Caco-2 (cell line): ENCODE data around the gene KCNH3. TPM values are rescaled to one million over a fixed set of nuclear protein-coding genes. Genes with fewer than 3 reads are reported as not detected.

Source experiments
- BruUV-seq: library from RNA; stranded (reverse); fragments of 400-500 nt; replicated peaks from 2 replicates; lab custom pipeline; 2021; lab: Mats Ljungman, UMichigan
- CTCF ChIA-PET: fragments of 300-600 bp; sonication (Branson Sonifier 250); formaldehyde crosslinking; loops from one replicate; lab custom pipeline; 2022; ENCODE audit warnings: antibody characterized with exemption; lab: Charles Lee
- POLR2A ChIA-PET: fragments of 300-600 bp; sonication (Branson Sonifier 250); formaldehyde crosslinking; loops from one replicate; lab custom pipeline; 2022; ENCODE audit warnings: antibody characterized with exemption; lab: Charles Lee
- DNase-seq, 2 experiments: peaks; one replicate each; pipeline versions ENCODE4 v3.0.0 to v3.0.0-alpha.2; 2020 to 2022
- H3K27me3 ChIP-seq: replicated peaks from 2 replicates; pipeline ENCODE4 v1.6.0; 2011; ENCODE audit warnings: low read length; ENCODE audit not compliant: control insufficient read depth, insufficient read depth
- H3K36me3 ChIP-seq: 2 replicates; pipeline ENCODE4 v1.5.1; 2011; ENCODE audit warnings: low read length; ENCODE audit not compliant: control insufficient read depth, insufficient read depth
- H3K4me1 ChIP-seq: fragments of 250-450 bp; sonication (Bioruptor Pico); 2 replicates; pipeline ENCODE4 v1.5.1; 2020; ENCODE audit warnings: mild to moderate bottlenecking
- H3K4me3 ChIP-seq: 2 replicates; pipeline ENCODE4 v1.5.1; 2011; ENCODE audit warnings: low read depth, mild to moderate bottlenecking, control low read depth, low read length
- H3K9me3 ChIP-seq: fragments of 250-450 bp; sonication (Bioruptor Pico); 2 replicates; pipeline ENCODE4 v1.5.1; 2020; ENCODE audit warnings: mild to moderate bottlenecking, moderate library complexity
- H3K27ac Mint-ChIP-seq: one replicate; pipeline ENCODE4 v1.8.0; 2022; ENCODE audit warnings: mixed read lengths; ENCODE audit not compliant: unreplicated experiment
- H3K27me3 Mint-ChIP-seq: one replicate; pipeline ENCODE4 v1.8.0; 2022; ENCODE audit warnings: mixed read lengths; ENCODE audit not compliant: insufficient read depth, unreplicated experiment
- H3K36me3 Mint-ChIP-seq: one replicate; pipeline ENCODE4 v1.8.0; 2022; ENCODE audit warnings: mild to moderate bottlenecking, mixed read lengths; ENCODE audit not compliant: insufficient read depth, unreplicated experiment
- H3K4me1 Mint-ChIP-seq: one replicate; pipeline ENCODE4 v1.8.0; 2022; ENCODE audit warnings: low read depth, mixed read lengths; ENCODE audit not compliant: unreplicated experiment
- H3K4me3 Mint-ChIP-seq: one replicate; pipeline ENCODE4 v1.8.0; 2022; ENCODE audit warnings: mild to moderate bottlenecking, moderate library complexity, mixed read lengths; ENCODE audit not compliant: unreplicated experiment
- H3K9me3 Mint-ChIP-seq: one replicate; pipeline ENCODE4 v1.8.0; 2022; ENCODE audit warnings: mixed read lengths; ENCODE audit not compliant: unreplicated experiment
- intact Hi-C: fragments of 100-400 bp; cut with micrococcal nuclease; formaldehyde crosslinking; loops from one replicate; pipeline ENCODE4 v1.10.0; 2022; ENCODE audit not compliant: unreplicated experiment
- total RNA-seq: library from RNA; stranded (reverse); gene quantifications from 2 replicates; pipeline ENCODE4 v1.2.3, GENCODE V29; 2022
- TF ChIP-seq, protein P1 (sequence below), 2 experiments: fragments of 200-600 bp in 1 of 2; IDR thresholded peaks; 1 replicate in 1 of 2; 2 replicates in 1 of 2; pipeline versions ENCODE4 v1.5.1 to v1.8.0; 2011 to 2022; ENCODE audit warnings: antibody characterized with exemption in 1 of 2, control low read depth in 1 of 2, inconsistent platforms in 1 of 2, low read depth in 1 of 2, low read length in 1 of 2, mild to moderate bottlenecking in 1 of 2, moderate library complexity in 1 of 2; ENCODE audit not compliant: insufficient read depth in 1 of 2, severe bottlenecking in 1 of 2, unreplicated experiment in 1 of 2

Gene KCNH3
- total RNA-seq, 1 experiment from 2014 or later: 0.27 TPM

DNA sequence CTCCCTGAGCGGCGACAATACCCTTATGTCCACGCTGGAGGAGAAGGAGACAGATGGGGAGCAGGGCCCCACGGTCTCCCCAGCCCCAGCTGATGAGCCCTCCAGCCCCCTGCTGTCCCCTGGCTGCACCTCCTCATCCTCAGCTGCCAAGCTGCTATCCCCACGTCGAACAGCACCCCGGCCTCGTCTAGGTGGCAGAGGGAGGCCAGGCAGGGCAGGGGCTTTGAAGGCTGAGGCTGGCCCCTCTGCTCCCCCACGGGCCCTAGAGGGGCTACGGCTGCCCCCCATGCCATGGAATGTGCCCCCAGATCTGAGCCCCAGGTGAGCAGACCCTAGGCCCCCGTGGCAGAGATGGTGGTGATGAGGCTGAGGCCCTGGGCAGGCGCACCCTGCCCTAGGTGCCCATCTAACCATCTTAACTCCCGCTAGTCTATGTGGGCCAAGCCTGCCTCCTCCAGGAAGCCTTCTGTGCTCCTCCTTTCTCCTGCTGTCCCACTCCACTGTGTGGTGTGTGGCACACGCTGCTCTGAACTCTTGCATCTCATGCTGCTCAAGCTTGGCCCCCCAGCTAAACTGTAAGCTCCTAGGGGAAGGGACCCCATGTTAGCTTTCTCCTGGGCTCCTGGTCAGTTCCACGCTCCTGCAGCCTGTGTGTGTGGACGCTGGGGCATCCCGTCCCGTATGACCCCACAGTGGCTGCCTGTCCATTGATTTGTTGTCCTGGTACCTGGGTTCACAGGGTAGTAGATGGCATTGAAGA, 17.0 kb downstream of the KCNH3 start:
- POLR2A ChIA-PET: interaction anchor here (0.7 kb wide), 1 partner anchor 60 kb away, joined by 6 read pairs; no protein-coding TSS in a partner anchor
- no peak overlapping the region for H3K27ac Mint-ChIP-seq
- H3K36me3 ChIP-seq: peaks cover 2% of the 10 kb centered on the region; the same call in 1 of the 2 replicates
- no peaks in the 10 kb centered on the region for H3K9me3 Mint-ChIP-seq
- H3K27me3 Mint-ChIP-seq: no peaks in the 10 kb centered on the region
- no peaks in the 10 kb centered on the region for H3K9me3 ChIP-seq
- DNase-seq: no peak
- TF ChIP-seq, protein P1, sequence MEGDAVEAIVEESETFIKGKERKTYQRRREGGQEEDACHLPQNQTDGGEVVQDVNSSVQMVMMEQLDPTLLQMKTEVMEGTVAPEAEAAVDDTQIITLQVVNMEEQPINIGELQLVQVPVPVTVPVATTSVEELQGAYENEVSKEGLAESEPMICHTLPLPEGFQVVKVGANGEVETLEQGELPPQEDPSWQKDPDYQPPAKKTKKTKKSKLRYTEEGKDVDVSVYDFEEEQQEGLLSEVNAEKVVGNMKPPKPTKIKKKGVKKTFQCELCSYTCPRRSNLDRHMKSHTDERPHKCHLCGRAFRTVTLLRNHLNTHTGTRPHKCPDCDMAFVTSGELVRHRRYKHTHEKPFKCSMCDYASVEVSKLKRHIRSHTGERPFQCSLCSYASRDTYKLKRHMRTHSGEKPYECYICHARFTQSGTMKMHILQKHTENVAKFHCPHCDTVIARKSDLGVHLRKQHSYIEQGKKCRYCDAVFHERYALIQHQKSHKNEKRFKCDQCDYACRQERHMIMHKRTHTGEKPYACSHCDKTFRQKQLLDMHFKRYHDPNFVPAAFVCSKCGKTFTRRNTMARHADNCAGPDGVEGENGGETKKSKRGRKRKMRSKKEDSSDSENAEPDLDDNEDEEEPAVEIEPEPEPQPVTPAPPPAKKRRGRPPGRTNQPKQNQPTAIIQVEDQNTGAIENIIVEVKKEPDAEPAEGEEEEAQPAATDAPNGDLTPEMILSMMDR (IDR thresholded peaks at IDR 0.05; ENCODE audit: insufficient read depth in 1 of 2, low read depth in 1 of 2, low read length in 1 of 2, severe bottlenecking in 1 of 2, unreplicated experiment in 1 of 2): no peak
- no peaks in the 10 kb centered on the region for H3K27me3 ChIP-seq
- H3K4me3 Mint-ChIP-seq: no peak overlapping the region
- no TSS peak for BruUV-seq
- intact Hi-C loops: no loop called here
- no peak overlapping the region for H3K4me3 ChIP-seq
- peaks cover 28% of the 10 kb centered on the region for H3K36me3 Mint-ChIP-seq
- CTCF ChIA-PET: interaction anchor here (0.6 to 1.2 kb wide), 4 partner anchors 22 to 488 kb away, joined by 3 to 6 read pairs (median 4); partner anchors contain the start of gene PRPF40B
- no peaks in the 10 kb centered on the region for H3K4me1 Mint-ChIP-seq
- no peaks in the 10 kb centered on the region for H3K4me1 ChIP-seq

DNA sequence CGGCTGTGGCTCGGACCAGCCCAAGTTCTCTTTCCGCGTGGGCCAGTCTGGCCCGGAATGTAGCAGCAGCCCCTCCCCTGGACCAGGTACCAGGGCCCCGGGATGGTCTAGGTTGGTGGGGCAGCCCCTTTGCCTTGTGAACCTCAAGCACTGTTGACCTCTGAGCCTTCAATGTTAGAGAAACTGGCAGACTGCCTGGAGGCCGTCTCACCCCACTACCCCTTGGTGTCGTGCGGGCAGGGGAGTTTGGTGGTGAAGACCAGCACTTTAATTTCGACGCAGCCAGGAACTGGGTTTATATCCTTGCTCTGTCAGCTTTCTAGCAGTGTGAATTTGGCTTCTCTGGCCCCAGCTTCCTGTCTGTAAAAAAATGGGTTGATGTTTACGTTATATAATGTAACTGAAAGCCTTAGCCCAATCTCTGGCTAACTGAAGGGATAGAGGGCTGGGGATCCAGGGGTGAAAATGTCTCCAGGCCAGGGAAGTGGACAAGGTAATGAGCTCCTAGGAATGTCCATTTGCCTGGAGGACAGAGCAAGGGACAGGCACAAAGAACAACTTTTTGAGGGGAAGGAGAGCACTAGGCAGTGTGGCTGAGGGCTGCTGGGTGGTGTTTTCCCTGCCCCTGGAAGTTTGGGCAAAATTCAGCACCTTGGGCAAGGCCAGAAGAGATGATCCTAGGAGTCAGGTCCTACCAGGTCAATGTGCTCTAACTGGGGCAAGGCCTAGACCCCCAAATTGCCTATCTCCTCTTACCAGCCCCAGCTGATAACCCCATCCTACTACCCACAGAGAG, 17.8 kb downstream of the KCNH3 start:
- Histone ChIP-seq H3K4me1 (no peaks in the 10 kb centered on the region), H3K36me3 (peaks cover 3% of the 10 kb centered on the region; the same call in 1 of the 2 replicates), H3K9me3 (no peaks in the 10 kb centered on the region), H3K27me3 (no peaks in the 10 kb centered on the region), H3K4me3 (no peak overlapping the region)
- intact Hi-C loops: no loop called here
- no TSS peak for BruUV-seq
- no peak overlapping the region for H3K27ac Mint-ChIP-seq
- no peak overlapping the region for H3K4me3 Mint-ChIP-seq
- POLR2A ChIA-PET: interaction anchor here (0.6 kb wide), 1 partner anchor 68 kb away, joined by 6 read pairs; no protein-coding TSS in a partner anchor
- peaks cover 35% of the 10 kb centered on the region for H3K36me3 Mint-ChIP-seq
- no peaks in the 10 kb centered on the region for H3K4me1 Mint-ChIP-seq
- TF ChIP-seq, protein P1 (IDR thresholded peaks at IDR 0.05; ENCODE audit: insufficient read depth in 1 of 2, low read depth in 1 of 2, low read length in 1 of 2, severe bottlenecking in 1 of 2, unreplicated experiment in 1 of 2): no peak
- H3K27me3 Mint-ChIP-seq: no peaks in the 10 kb centered on the region
- CTCF ChIA-PET: interaction anchor here (0.7 to 1.1 kb wide), 2 partner anchors 122 to 225 kb away, joined by 3 to 4 read pairs; no protein-coding TSS in a partner anchor
- no peak for DNase-seq
- no peaks in the 10 kb centered on the region for H3K9me3 Mint-ChIP-seq
